CD8-positive, alpha-beta memory T cell (primary cell): ENCODE results near the gene RBFA. TPM values are rescaled to one million over a fixed set of nuclear protein-coding genes. Genes with fewer than 3 reads are reported as not detected.
"Not testable (repeated sequence)": the region's sequence is repeated elsewhere in the genome, so short reads cannot be mapped to it uniquely, and the experiment has no call there.

Experiments
- CTCF ChIA-PET: fragments of 350-600 bp; sonication (Branson Sonifier 250); formaldehyde crosslinking; loops from one replicate; lab custom pipeline; 2021; ENCODE audit warnings: antibody characterized with exemption; lab: Charles Lee
- POLR2A ChIA-PET: fragments of 350-600 bp; sonication (Branson Sonifier 250); formaldehyde crosslinking; loops from one replicate; lab custom pipeline; 2021; ENCODE audit warnings: antibody characterized with exemption; lab: Charles Lee
- DNase-seq, 5 donors: peaks; one replicate each; pipeline versions ENCODE4 v3.0.0 to v3.0.0-alpha.2; 2020 to 2022; ENCODE audit warnings: mixed read lengths in 1 of 5
- H3K27ac ChIP-seq: one replicate; pipeline ENCODE4 v1.7.0; 2013; ENCODE audit warnings: low read depth, mild to moderate bottlenecking, low read length, moderate library complexity
- H3K27me3 ChIP-seq: 2 replicates; pipeline ENCODE4 v1.7.0; 2013; ENCODE audit warnings: low read length, mild to moderate bottlenecking; ENCODE audit not compliant: insufficient read depth, poor library complexity, severe bottlenecking
- H3K36me3 ChIP-seq: 2 replicates; pipeline ENCODE4 v1.7.0; 2013; ENCODE audit warnings: mild to moderate bottlenecking, low read length, moderate library complexity; ENCODE audit not compliant: insufficient read depth
- H3K4me1 ChIP-seq: 2 replicates; pipeline ENCODE4 v1.7.0; 2013; ENCODE audit warnings: mild to moderate bottlenecking, low read length, moderate library complexity; ENCODE audit not compliant: insufficient read depth
- H3K4me3 ChIP-seq: 2 replicates; pipeline ENCODE4 v1.7.0; 2013; ENCODE audit warnings: mild to moderate bottlenecking, low read length
- H3K9me3 ChIP-seq: 2 replicates; pipeline ENCODE4 v1.7.0; 2013; ENCODE audit warnings: mild to moderate bottlenecking, low read length
- H3K27ac Mint-ChIP-seq, 8 donors: one replicate each; pipeline ENCODE4 v1.8.0; 2020 to 2021; ENCODE audit warnings: mixed read lengths in 8 of 8, mild to moderate bottlenecking in 6 of 8, inconsistent platforms in 3 of 8, moderate library complexity in 3 of 8
- H3K27me3 Mint-ChIP-seq, 2 donors: one replicate each; pipeline ENCODE4 v1.8.0; 2020 to 2021; ENCODE audit warnings: mixed read lengths in 2 of 2, mild to moderate bottlenecking in 1 of 2, moderate library complexity in 1 of 2
- H3K36me3 Mint-ChIP-seq, 3 donors: one replicate each; pipeline ENCODE4 v1.8.0; 2020 to 2021; ENCODE audit warnings: mixed read lengths in 3 of 3, inconsistent platforms in 1 of 3, mild to moderate bottlenecking in 1 of 3
- H3K4me1 Mint-ChIP-seq, 3 donors: one replicate each; pipeline ENCODE4 v1.8.0; 2020 to 2021; ENCODE audit warnings: mixed read lengths in 3 of 3, inconsistent platforms in 1 of 3, mild to moderate bottlenecking in 1 of 3
- H3K4me3 Mint-ChIP-seq, 7 donors: one replicate each; pipeline ENCODE4 v1.8.0; 2020 to 2021; ENCODE audit warnings: mixed read lengths in 7 of 7, mild to moderate bottlenecking in 6 of 7, moderate library complexity in 4 of 7, inconsistent platforms in 2 of 7
- H3K9me3 Mint-ChIP-seq, 5 donors: one replicate each; pipeline ENCODE4 v1.8.0; 2020 to 2022; ENCODE audit warnings: mixed read lengths in 5 of 5, mild to moderate bottlenecking in 3 of 5, moderate library complexity in 2 of 5, inconsistent platforms in 1 of 5
- polyA plus RNA-seq: library from polyadenylated mRNA; unstranded; fragments of 300-500 nt; fragmentation: Illumina TruSeq; gene quantifications from one replicate; pipeline ENCODE4 v1.2.3, GENCODE V29; 2021
- total RNA-seq, 2 experiments: library from RNA; stranded (reverse); gene quantifications; one replicate each; pipeline ENCODE4 v1.2.3, GENCODE V29; 2021

RBFA gene
- total and polyA plus RNA-seq, 3 experiments from 2014 or later, result 10.0 to 40.6 (median 39.7) TPM

DNA sequence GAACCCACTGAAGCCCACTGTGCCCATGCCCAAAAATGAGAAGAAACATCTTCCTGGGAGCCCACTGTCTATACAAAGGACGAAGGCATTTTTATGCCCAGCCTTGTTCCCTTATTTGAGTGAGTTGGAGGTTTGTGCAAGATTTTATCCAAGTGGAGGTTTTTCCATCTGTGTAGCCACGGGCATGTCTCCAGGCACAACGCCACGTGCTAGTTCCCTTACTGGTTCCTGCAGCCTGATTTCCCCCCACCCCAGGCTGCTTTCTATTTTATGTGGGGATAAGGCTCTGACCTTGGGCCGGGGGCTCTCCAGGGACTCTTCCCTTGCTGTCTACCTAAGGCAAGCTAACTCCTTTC, 23.7 kb upstream of the RBFA start:
- CTCF ChIA-PET, result no interaction called here
- Histone ChIP-seq H3K27me3 (no peaks in the 10 kb centered on the region), H3K36me3 (no peaks in the 10 kb centered on the region), H3K27ac (no peak overlapping the region), H3K4me3 (no peak overlapping the region), H3K4me1 (no peaks in the 10 kb centered on the region), H3K9me3 (peaks cover 4% of the 10 kb centered on the region)
- H3K27ac Mint-ChIP-seq, result peak overlapping the region in 1 of 8 donors; percentile 15
- H3K4me3 Mint-ChIP-seq, result no peak overlapping the region
- peaks cover 0 to 56% (median 18%) of the 10 kb centered on the region in 5 donors for H3K9me3 Mint-ChIP-seq
- DNase-seq, result no peak
- POLR2A ChIA-PET, result no interaction called here
- peaks cover 0 to 3% of the 10 kb centered on the region in 2 donors for H3K27me3 Mint-ChIP-seq
- H3K36me3 Mint-ChIP-seq, result peaks cover 1 to 51% (median 6%) of the 10 kb centered on the region in 3 donors
- no peaks in the 10 kb centered on the region for H3K4me1 Mint-ChIP-seq

DNA sequence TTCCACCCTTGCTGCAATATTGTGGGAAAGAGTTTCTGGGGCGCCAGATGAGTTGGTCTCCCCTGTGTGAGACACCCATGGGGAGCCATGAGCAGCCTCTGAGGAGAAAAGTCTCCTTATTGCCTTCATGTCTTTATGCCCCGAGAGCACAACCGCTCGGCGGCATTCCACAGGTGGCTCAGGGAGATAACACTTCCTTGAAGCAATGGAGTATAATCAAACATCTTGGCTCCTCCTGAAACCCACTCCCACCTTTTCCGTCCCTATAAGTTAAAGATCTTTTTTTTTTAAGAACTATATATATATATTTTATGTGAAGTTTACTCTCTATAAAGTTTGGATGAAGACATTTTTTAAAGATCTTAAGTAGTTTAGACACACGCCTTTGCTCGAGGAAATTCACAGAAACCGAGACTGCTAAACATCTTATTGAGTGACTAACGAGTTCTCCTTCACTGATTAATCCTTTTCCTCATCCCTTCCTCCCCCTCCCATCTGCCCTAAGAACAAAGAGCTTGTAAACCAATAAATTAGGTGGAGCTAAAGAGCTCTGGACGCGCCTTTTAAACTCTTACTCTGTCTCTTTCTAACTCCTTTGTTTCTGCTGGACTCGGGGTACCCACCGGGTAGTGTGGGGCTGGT, 22.6 kb upstream of the RBFA start:
- H3K4me1 Mint-ChIP-seq, H3K4me3 Mint-ChIP-seq, H3K4me1 ChIP-seq, CTCF ChIA-PET, H3K27ac Mint-ChIP-seq, H3K27ac ChIP-seq, DNase-seq, POLR2A ChIA-PET, H3K9me3 ChIP-seq, H3K36me3 ChIP-seq, H3K27me3 ChIP-seq, H3K27me3 Mint-ChIP-seq, H3K4me3 ChIP-seq: not testable (repeated sequence)
- Mint-ChIP-seq H3K9me3 (peaks cover 0 to 54% (median 20%) of the 10 kb centered on the region in 5 donors), H3K36me3 (peaks cover 1 to 51% (median 6%) of the 10 kb centered on the region in 3 donors)

DNA sequence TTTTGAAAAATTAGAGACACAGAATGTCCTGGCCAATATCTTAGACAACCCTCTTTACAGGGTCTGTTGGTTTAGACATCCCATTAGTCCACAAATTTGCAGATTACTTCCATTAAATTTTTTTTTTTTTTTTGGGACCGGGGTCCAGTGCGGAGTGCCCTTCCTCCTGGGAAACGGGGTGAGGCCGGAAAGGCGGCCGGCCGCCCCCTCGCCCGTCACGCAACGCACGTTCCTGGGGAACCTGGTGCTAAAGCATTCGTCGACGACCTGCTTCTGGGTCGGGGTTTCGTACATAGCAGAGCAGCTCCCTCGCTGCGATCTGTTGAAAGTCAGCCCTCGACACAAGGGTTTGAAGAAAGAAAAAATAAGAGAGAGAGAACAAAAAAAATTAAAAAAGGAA, 21.5 kb upstream of the RBFA start:
- no peaks in the 10 kb centered on the region for H3K4me1 ChIP-seq
- H3K36me3 ChIP-seq, result no peaks in the 10 kb centered on the region
- peaks cover 4% of the 10 kb centered on the region for H3K9me3 ChIP-seq
- no peak overlapping the region for H3K27ac Mint-ChIP-seq
- peaks cover 0 to 45% (median 20%) of the 10 kb centered on the region in 5 donors for H3K9me3 Mint-ChIP-seq
- no peaks in the 10 kb centered on the region for H3K4me1 Mint-ChIP-seq
- H3K36me3 Mint-ChIP-seq, result peaks cover 1 to 42% (median 6%) of the 10 kb centered on the region in 3 donors
- no peak overlapping the region for H3K4me3 Mint-ChIP-seq
- H3K4me3 ChIP-seq, result no peak overlapping the region
- POLR2A ChIA-PET, result no interaction called here
- CTCF ChIA-PET, result no interaction called here
- H3K27me3 Mint-ChIP-seq, result peaks cover 0 to under 1% of the 10 kb centered on the region in 2 donors
- H3K27me3 ChIP-seq, result no peaks in the 10 kb centered on the region
- H3K27ac ChIP-seq, result no peak overlapping the region
- DNase-seq, result no peak

DNA sequence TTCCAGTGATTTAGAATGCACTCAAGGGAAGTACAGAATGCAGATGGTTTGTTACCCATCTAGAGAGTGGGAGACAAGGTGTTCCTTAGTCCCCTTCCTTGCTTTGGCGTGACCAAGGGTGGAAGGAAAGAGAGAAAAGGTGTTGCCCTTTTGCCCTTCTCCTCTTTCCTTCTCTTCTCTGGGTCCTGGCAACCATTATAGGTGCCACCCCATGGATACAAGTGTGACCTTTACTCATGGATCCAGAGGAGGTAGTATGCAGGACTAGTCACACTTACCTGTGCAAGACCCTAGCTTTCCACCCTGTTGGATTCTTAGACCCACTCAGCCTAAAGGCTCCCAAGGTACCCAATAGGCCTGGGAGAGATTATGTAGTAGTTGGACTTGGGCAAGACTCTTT, 11.6 kb upstream of the RBFA start:
- CTCF ChIA-PET, result no interaction called here

DNA sequence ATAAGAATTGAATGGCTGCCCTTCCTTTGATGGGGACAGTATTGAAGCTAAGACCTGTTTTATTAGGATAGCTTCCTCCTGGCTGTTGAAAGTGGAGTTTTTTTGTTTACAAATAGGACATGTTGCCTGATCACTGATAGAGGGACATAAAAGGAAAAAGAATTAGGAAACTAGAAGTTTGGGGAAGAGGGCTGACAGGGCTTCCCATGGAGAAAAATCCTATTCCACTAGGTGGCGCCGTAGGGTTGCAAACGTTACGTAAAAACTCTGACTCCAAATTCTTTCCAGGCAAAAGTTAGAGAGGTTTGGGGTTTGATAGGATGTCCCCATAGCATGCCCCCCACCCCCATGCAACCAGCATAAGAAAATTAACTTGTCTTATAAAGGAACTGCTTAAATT, 11.1 kb upstream of the RBFA start:
- Mint-ChIP-seq H3K27me3 (peaks cover 0 to 1% of the 10 kb centered on the region in 2 donors), H3K27ac (no peak overlapping the region), H3K4me3 (no peak overlapping the region), H3K9me3 (peaks cover 64 to 90% (median 83%) of the 10 kb centered on the region in 5 donors), H3K4me1 (no peaks in the 10 kb centered on the region), H3K36me3 (peaks cover 6 to 52% (median 36%) of the 10 kb centered on the region in 3 donors)
- CTCF ChIA-PET, result no interaction called here
- H3K9me3 ChIP-seq, result peaks cover 61% of the 10 kb centered on the region
- H3K27ac ChIP-seq, result no peak overlapping the region
- no peak for DNase-seq
- no peaks in the 10 kb centered on the region for H3K27me3 ChIP-seq
- POLR2A ChIA-PET, result no interaction called here
- no peaks in the 10 kb centered on the region for H3K4me1 ChIP-seq
- no peak overlapping the region for H3K4me3 ChIP-seq
- no peaks in the 10 kb centered on the region for H3K36me3 ChIP-seq

More for the DNA sequence above, 11.6 kb upstream of the RBFA start:
- peak in 1 of 5 donors; percentile 5 for DNase-seq
- no peak overlapping the region for H3K27ac Mint-ChIP-seq
- Histone ChIP-seq H3K4me1 (no peaks in the 10 kb centered on the region), H3K27ac (no peak overlapping the region), H3K27me3 (no peaks in the 10 kb centered on the region), H3K9me3 (peaks cover 61% of the 10 kb centered on the region), H3K4me3 (peak overlapping the region; percentile 9), H3K36me3 (no peaks in the 10 kb centered on the region)
- peaks cover 6 to 52% (median 36%) of the 10 kb centered on the region in 3 donors for H3K36me3 Mint-ChIP-seq
- POLR2A ChIA-PET, result no interaction called here
- no peaks in the 10 kb centered on the region for H3K4me1 Mint-ChIP-seq
- H3K27me3 Mint-ChIP-seq, result peaks cover 0 to 1% of the 10 kb centered on the region in 2 donors
- H3K4me3 Mint-ChIP-seq, result no peak overlapping the region
- H3K9me3 Mint-ChIP-seq, result peaks cover 62 to 92% (median 86%) of the 10 kb centered on the region in 5 donors

DNA sequence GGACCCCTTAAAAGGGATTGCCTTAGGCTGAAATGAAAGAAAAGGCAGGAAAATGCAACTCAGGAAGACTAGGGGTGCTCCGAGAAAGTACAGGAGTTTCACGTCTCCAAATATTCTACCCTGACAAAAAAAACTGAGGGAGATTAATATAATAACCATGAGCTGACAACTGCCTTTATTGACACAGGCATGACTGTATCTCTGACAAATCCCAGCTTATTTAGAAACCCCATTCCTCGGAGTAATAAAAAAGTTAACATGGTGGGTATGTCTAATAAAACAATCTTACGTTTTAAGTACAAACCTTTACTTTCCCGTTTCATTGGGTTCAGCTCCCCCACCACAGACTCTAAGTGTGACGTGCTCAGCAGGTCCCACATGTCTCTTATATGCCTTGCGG, 7.9 kb upstream of the RBFA start:
- Histone ChIP-seq H3K9me3 (peaks cover 38% of the 10 kb centered on the region), H3K4me3 (no peak overlapping the region), H3K27me3 (no peaks in the 10 kb centered on the region), H3K36me3 (no peaks in the 10 kb centered on the region), H3K4me1 (no peaks in the 10 kb centered on the region), H3K27ac (no peak overlapping the region)
- ChIA-PET POLR2A (no interaction called here), CTCF (no interaction called here)
- Mint-ChIP-seq H3K27me3 (peaks cover 0 to 1% of the 10 kb centered on the region in 2 donors), H3K36me3 (peaks cover 2 to 62% (median 29%) of the 10 kb centered on the region in 3 donors), H3K9me3 (peaks cover 55 to 69% (median 64%) of the 10 kb centered on the region in 5 donors), H3K4me3 (peak overlapping the region in 1 of 7 donors; percentile 40), H3K27ac (no peak overlapping the region), H3K4me1 (no peaks in the 10 kb centered on the region)
- no peak for DNase-seq

DNA sequence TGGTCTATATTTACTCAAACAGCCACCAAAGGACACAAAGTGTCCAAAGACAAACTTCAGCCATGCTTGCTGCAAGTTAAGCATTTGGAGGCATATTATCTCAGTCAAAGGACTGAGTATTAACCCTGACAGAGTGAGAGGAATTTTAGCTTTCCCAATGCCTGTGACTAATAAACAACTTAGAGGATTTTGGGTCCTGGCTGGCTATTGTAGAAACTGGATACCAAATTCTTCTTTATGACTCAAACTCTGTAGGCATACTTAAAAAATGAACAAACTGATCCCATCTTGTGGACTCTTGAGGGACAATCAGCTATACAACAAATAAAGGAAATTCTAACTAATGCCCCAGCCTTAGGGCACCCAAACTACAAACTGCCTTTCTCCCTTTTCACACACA, 6.5 kb upstream of the RBFA start:
- H3K4me1 Mint-ChIP-seq, H3K27ac ChIP-seq, H3K27ac Mint-ChIP-seq, H3K36me3 ChIP-seq, H3K27me3 ChIP-seq, DNase-seq, H3K27me3 Mint-ChIP-seq, CTCF ChIA-PET, POLR2A ChIA-PET, H3K4me3 Mint-ChIP-seq, H3K4me1 ChIP-seq, H3K4me3 ChIP-seq: not testable (repeated sequence)
- Mint-ChIP-seq H3K36me3 (peaks cover 2 to 61% (median 27%) of the 10 kb centered on the region in 3 donors), H3K9me3 (peaks cover 42 to 55% (median 50%) of the 10 kb centered on the region in 5 donors)
- peaks cover 24% of the 10 kb centered on the region for H3K9me3 ChIP-seq

DNA sequence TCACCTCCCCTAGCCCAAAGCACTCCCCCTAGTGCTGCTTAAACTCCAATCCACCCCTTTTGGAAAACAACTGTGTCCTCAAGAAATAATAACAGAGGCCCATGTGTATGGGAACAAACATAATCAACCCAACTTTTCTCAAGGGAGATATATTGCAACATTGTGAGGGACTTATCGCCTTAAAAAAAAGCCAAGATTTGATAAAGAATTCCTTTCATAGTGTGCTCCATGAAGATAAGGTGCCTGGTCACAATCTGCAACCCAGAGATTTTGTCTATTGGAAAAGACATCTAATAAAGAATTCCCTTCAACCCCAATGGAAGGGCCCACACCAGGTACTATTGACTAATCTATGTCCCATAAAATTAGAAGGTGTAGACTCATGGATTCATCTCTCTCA, 4.5 kb upstream of the RBFA start:
- Mint-ChIP-seq H3K36me3 (peaks cover 2 to 42% (median 30%) of the 10 kb centered on the region in 3 donors), H3K4me1 (peaks cover 9 to 13% (median 11%) of the 10 kb centered on the region in 3 donors), H3K27ac (no peak overlapping the region), H3K9me3 (peaks cover 24 to 41% (median 31%) of the 10 kb centered on the region in 5 donors), H3K4me3 (peak overlapping the region in 1 of 7 donors; percentile 29), H3K27me3 (no peaks in the 10 kb centered on the region)
- no peak overlapping the region for H3K4me3 ChIP-seq
- ChIA-PET CTCF (no interaction called here), POLR2A (no interaction called here)
- no peaks in the 10 kb centered on the region for H3K27me3 ChIP-seq
- H3K36me3 ChIP-seq, result no peaks in the 10 kb centered on the region
- no peak for DNase-seq
- peaks cover 16% of the 10 kb centered on the region for H3K9me3 ChIP-seq
- H3K4me1 ChIP-seq, result peaks cover 11% of the 10 kb centered on the region
- H3K27ac ChIP-seq, result no peak overlapping the region
